ENCODE results near the gene COL11A1.

COL11A1 gene

DNA sequence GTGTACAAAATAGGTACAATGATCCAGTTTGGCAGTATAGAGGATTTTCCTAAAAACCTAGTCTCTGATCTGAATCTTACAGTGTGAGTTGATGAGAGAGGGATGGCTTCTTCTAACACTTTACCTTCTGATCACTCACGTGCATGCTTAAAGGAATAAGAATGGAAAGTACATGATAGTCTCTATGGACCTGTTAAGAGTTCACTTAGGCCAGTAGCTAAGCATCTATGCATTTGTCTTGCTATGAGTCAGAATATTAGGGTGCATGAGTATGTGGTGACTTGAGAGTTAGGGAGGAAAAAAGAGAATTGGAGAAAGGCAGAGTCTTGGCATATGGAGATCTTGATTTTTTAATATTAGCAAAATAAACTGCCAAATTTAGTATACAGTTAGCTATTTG is 206.3 kb downstream of the COL11A1 start:
- no peak for DNase-seq (ENCODE audit: low read depth in 2 of 2)

DNA sequence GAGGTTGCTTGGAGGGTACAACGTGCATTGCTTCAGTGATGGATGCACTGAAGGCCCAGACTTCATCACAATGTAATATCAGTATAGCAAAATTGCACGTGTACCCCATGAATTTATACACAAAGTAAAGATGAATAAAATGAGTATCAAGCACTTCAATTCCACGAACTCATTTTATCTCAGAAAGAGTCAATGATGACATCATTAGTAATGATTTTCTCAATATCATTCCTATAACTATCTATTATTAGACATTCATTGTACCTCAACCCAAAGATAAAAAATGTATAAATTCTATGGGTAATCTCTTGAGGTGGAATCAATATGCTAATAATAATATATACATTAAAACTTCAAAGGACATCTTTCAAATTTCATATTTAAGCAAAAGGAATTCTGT is 208.4 kb downstream of the COL11A1 start:
- no peak for DNase-seq (ENCODE audit: low read depth in 2 of 2)

DNA sequence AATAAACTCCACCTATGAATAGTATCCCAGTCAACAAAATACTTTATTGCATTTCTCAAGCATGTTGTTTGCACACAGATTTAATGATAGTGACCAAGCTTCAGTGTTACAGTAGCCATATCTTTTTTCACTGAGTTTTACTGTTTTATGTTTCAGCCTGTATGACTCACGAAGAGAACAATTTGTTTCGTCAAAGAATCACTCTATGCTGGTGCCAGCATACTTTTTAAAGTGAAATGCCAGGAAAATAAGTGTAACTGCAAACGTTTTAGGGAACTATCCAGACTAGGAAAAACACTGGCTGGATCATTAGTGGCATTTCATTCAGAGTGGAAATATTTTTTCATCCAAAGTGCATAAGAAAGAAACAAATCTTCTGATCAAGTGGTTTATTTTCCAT is 210.8 kb downstream of the COL11A1 start:
- no peak for DNase-seq (ENCODE audit: low read depth in 2 of 2)

DNA sequence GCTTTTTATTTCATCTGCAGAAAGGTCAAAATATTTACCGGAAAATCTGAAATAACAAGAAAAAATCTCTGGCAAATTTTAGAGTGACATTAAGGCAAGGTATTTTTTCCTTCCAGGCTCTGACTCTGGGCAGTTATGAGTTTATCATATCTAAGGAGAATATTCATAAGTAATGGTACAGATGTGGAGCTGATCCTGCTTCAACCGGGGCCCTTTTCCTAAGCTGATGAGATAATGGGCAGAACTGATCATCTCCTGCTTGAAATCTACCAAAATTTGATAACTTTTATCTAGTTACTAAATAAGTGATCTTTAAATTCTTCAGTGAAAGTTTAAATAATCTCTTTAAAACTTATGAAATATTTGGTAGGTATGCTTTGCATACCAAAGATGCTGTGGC is 211.6 kb downstream of the COL11A1 start:
- DNase-seq (ENCODE audit: low read depth in 2 of 2): no peak

DNA sequence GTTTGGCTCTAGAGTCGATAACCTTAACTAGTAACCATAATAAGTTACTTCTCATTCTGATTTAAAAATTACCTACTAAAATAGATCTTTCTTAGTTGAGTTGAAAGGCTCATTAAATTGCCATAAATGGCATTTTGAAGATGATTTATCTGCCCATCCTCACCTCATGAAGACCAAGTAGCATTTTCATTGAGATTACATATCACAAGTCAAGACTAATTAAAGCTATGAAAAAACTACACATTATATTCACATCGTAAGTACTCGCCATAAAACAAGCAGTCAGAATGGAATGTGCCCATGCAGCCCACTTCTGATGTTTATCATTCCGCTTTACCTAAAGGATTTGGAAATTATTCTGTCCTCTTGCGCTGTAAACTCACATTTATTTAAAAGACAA is 212.0 kb downstream of the COL11A1 start:
- DNase-seq (ENCODE audit: low read depth in 2 of 2): no peak

DNA sequence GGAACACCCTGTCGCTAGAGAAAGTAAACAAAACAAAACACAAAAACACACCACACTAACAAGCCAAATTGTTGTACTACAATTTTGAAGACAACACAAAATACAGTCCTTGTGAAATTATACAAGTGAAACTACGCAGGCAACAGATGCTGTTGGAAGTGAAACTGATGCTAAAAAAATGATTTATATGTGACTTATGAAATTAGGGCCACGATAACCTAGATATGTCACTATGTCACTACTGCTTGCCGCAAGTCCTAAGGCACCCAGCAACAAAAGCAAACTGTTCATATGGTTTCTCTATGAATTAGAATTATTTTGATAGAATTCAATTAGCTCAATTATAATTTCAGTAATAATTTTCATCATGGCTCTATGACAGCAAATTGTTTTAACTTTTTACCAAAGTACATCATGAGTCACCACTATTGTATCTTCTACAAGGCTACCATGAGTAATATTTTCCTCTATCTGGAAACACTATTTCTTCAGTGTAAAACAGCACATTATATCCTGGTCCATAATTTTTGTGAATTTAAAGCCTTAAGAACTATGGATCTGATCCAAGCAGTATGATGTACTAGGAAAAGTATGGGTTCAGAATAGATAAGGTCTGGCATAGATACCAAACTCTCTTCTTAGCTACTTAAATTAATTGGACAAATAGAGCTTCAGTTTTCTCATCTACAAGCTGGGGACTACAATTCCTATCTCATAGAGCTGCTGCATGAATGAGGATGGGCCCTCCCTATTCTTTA is 216.3 kb downstream of the COL11A1 start:
- DNase-seq (ENCODE audit: low read depth in 2 of 2): no peak

DNA sequence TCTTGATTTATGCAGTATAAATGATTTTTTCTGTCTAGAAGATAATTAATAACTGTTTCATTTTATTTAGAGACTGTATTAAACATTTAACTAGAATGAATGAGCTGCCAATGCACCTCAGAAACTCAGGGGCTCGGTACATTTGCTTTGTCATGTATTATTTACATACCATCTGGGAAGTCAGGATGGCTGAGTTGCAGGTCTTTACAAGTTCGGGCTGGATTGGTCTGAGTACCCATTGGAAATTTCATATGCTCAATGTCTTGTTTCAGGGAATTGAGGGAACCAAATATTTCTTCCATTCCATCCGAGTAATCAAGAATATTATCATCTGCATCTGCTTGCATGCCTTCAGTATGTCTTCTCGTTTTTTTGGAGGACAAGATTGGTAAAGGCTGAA is 221.7 kb downstream of the COL11A1 start:
- no peak for DNase-seq (ENCODE audit: low read depth in 2 of 2)

DNA sequence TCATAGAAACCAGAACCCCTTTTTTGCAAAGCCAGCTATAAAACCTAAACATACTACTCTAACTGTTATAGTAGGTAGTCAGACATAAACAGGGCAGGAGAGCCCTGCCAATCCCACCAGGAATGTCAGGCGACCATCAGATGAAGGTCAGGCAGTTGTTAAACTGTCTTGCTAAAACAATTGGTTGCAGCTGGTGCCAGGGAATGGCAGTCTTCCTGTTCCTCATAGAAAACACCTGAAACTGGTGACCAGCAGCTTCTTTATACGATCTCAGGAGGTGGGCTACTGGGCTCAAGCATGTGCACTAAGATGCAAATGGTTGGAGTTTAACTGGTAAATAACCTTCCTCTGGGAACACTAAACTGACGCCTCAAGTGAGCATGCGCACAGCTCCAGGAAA is 224.1 kb downstream of the COL11A1 start:
- no peak for DNase-seq (ENCODE audit: low read depth in 2 of 2)

DNA sequence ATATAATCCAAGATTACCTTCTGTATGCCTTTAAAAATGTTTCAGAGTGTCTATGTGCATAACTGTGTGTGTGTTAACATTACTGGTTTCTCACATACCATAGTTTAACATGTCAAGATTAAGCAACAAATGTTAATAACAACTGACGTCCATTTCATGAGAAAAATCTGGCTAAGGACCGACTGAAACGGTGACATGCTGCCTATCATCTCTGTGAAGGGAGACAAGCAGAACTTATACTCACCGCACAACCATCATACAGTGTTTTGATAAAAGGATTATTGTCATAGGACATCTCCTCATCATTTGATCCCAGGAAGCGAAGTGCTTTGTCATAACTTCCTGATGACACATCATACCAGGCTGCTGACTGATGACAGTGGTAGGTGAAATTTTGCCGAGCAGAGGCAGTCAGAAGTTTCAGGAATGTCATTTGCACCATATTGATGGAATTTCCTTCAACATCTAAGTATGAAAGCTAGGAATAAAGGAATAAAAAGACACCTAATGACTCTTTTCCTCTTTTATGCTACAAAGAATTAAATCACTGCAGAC is 228.8 kb downstream of the COL11A1 start:
- no peak for DNase-seq (ENCODE audit: low read depth in 2 of 2)

DNA sequence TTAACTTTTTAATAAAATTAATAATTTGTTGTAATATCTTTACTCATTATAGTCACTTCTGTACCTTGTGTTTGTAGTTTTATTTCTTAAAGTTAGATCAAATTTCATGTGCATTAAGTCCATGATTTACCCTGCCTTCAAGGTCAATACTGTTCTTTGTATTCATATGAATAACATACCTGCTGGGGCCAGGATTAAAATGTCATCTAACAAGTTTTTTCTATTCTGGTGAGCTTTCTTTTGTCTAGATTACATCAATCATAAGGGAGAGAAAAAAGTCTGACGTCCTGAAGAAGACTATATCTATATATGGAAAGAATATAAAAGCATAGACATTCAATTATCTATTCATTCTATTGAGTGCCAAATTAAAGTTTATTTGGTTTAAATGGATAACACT is 232.6 kb downstream of the COL11A1 start:
- DNase-seq (ENCODE audit: low read depth in 2 of 2): no peak

DNA sequence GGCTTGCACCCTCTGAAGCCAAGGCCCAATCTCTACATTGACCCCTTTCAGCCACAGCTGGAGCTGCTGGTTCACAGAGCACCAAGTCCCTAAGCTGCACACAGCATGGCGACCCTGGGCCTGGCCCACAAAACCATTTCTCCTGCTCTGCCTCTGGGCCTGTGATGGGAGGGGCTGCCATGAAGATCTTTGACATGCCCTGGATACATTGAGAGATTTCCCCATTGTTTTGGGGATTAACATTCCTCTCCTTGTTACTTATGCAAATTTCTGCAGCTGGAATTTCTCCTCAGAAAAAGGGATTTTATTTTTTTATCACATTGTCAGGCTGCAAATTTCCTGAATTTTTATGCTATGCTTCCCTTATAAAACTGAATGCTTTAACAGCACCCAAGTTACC is 235.8 kb downstream of the COL11A1 start:
- no peak for DNase-seq (ENCODE audit: low read depth in 2 of 2)

DNA sequence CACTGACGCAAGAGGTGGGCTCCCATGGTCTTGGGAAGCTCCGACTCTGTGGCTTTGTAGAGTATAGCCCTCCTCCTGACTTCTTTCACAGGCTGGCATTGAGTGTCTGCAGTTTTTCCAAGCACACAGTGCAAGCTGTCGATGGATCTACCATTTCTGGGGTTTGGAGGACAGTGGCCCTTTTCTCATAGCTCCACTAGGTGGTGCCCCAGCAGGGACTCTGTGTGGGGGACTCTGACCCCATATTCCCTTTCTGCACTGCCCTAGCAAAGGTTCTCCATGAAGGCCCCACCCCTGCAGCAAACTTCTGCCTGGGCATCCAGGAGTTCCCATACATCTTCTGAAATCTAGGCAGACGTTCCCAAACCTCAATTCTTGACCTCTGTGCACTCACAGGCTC is 236.2 kb downstream of the COL11A1 start:
- DNase-seq (ENCODE audit: low read depth in 2 of 2): no peak

DNA sequence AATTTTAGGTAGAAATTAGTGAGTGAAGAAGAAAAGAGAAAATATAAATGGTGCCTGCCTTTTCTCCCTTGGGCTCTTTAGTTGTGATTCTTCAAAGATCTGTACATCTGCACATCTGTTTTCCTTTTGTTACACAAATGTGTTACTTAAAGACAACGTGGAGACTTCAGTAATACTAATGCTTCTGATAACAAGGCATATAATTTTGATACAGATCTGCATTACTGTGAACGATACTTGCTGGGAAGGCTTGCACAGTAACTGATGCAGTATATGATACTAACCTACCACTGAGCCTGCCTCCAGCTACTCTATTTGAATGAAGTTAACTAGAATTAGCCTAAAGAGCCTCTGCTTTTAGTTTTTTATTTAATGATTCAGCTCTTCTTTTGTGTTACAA is 244.6 kb downstream of the COL11A1 start:
- DNase-seq (ENCODE audit: low read depth in 2 of 2): no peak

DNA sequence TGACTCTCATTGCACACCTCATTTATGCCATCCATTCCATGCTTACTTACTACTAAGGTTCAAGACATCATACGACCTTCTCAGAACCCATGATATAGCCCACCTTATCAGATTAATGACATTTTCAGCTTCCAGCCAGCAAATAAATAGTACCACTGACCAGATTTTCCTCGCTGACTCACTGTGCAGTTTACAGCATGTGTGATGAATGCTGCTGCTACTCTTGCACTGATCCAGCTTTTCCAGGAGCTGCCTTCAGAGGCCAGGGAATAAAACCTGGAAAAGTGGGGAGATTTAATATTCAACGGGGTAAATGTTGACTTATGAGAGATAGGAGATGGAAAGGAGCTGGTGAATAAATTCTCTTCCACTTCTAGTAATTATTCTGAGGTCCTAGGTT is 247.1 kb downstream of the COL11A1 start:
- no peak for DNase-seq (ENCODE audit: low read depth in 2 of 2)

DNA sequence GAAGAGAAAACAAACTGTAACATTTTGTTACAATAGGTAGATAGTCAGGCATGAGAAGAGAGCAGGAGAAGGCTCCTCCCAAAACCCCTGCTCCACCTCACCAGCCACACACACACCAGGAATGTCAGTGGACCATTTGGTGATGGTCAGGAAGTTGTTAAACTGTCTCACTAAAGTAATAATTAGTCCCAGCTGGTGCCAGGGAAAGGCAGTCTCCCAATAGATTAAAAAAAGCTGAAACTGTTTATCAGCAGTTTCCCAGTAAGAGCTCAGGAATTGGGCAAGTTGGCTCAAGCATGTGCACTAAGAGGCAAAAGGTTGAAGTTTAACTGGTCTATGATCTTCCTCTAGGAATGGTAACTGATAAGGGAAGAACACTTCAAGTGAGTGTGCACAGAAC is 249.6 kb downstream of the COL11A1 start:
- DNase-seq (ENCODE audit: low read depth in 2 of 2): no peak

DNA sequence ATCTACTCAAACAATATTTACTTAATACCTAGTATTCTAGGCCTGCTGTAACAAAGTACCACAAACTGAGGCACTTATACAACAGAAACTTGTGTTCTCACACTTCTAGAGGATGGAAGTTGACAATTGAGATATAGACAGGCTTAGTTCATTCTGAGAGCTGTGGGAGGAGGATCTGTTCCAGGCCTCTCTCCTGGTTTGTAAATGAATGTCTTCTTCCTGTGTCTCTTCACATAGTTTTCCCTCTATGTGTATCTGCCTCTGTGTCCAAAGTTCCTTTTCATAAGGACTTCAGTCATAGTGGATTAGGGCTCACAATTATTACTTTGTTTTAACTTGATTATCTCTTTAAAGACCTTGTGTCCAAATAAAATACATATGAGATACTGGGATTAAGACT is 251.1 kb downstream of the COL11A1 start:
- DNase-seq (ENCODE audit: low read depth in 2 of 2): no peak

DNA sequence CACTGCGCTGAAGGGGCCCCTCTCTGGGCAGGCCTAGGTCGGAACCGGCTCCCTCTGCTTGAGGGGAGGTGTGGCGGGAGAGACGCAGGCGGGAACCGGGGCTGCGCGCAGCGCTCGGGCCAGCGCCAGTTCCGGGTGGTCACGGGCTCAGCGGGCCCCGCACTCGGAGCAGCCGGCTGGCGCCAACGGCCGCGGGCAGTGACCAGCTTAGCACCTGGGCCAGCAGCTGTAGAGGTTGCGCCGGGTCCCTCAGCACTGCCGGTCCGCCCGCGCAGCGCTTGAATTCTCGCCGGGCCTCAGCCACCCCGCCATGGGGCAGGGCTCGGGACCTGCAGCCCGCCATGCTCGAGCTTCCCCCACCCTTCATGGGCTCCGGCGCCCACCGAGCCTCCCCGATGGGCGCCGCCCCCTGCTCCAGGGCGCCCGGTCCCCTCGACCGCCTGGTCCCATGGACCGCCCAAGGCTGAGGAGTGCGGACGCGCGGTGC is 254.6 kb downstream of the COL11A1 start:
- DNase-seq (ENCODE audit: low read depth in 2 of 2): no peak

DNA sequence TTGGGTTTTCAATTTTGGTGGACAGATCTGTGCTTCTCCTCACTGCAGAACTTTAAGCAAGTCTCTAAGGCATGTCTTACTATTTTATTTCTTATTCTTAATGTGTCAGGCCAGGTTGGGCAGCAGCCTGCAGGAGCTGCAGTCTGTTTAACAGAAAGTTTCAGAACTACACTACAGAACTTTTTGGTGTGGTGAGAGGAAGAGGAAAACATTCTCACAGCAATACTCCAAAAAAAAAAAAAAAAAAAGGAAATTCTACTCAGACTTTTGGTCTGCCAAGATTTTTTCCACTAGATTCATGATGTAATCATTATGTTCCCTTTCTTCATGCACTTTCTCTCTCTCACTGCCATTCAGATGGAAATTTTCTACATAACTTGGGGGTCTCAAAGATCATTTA is 255.2 kb downstream of the COL11A1 start:
- DNase-seq (ENCODE audit: low read depth in 2 of 2): no peak

DNA sequence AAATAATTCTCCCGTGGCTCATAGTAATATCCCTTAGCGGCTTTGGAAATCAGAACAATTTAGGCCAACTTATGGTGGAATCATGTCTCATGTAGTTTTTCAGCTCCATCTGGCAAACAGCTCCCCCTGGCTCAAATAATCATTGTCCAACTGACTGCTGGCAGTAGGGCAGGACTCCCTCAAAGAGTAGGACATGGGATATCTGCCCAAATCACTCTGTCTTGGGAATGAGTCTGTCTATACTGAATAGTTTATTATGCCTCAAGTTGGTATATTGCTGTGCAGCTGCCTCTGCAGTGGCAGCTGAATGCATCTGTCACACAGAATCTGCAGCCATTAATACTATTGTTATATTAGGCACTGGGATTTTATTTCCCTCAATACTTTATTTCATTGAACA is 255.7 kb downstream of the COL11A1 start:
- no peak for DNase-seq (ENCODE audit: low read depth in 2 of 2)

DNA sequence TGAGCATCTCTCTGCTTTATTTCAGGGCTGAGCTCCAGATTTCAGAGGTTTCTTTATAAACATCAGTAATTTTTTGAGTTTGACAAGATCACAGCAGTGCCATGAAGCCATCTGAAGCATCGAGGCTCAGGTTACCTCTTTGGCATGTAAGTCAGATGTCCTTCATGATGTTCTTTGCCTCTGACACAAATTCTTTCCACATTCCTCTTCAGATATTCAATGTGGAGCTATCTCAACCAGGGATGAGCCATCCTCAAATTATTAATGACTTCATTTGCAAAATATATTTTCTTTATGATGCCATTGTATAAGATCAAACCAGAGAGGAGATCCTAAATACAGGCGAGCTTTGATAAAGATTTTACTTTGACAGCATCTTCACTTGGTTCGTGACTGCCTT is 256.7 kb downstream of the COL11A1 start:
- DNase-seq (ENCODE audit: low read depth in 2 of 2): no peak

DNA sequence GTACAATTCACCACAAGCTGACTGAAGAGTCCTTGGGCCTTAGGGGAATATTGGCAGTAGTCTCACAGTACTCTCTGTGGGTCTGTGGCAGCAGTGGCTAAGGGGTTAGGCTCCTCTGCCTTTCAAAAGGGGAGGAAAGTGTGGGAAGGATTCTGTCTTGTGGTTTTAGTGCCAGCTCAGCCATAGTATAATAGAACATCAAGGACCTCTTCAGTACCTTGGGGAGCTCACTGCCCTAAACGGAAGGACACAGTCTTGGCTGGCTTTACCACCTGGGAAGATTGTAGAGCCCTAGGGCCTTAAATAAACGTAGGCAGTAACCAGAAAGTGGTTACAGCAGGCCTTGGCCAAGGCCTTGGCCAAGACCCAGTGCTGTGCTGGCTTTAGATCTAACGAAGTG is 265.7 kb downstream of the COL11A1 start:
- DNase-seq (ENCODE audit: low read depth in 2 of 2): no peak

DNA sequence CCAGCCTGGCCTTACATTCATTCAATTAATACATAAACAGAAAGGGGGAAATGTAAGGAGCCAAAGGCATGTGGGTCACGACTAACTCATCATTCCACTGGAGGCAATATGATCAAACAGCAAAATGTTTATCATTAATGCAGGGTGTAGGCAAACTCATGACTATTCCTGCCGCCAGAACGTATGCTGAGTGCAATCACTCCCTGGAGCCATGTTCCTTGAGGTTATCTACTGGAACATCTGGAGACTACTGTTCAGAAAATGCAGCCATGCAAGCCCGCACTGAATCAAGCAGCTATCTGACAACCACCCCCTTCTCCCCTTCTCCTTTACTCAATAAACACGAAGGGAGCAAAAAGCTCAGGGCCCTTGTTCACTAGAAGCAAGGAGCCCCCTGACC is 267.6 kb downstream of the COL11A1 start:
- DNase-seq (ENCODE audit: low read depth in 2 of 2): no peak

DNA sequence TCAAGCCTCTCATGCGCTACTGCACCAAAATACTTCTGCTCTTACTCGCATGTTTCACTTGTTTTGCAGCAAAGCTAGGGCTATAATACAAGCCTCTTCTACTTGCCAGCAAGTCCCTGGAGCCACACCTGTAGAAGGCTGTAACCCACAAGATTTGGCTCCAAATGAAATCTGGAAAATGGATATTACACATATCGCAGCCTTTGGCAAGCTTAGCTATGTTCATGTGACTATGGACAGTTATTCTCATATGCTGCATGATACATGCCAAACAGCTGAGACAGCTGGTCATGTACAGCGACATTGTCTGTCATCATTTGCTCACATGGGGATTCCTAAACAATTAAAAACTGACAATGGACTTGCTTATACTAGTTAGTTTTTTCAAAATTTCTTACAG is 270.3 kb downstream of the COL11A1 start:
- no peak for DNase-seq (ENCODE audit: low read depth in 2 of 2)

DNA sequence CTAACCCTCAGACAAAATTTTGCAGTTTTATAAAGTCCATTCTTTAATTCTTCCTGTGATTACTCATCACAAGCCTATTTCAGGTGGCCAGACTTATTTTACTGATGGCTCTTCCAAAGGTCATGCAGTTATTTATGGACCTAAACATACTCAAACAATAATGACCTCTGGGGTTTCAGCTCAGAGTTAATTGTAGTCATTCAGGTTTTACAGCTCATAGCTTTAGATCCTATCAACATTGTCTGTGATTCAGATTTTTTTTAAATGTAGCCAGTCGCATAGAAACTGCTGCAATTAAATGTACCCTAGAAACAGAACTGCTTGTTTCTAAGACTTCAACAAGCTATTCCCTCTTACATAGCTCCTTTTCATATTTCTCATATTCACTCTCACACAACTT is 270.8 kb downstream of the COL11A1 start:
- DNase-seq (ENCODE audit: low read depth in 2 of 2): no peak

Data from activated CD4-positive, alpha-beta T cell treated with anti-CD3 and anti-CD28 coated beads for 24 hours (primary cell).